ENCODE data around the gene TMEM129.
"Not testable (repeated sequence)": the region's sequence is repeated elsewhere in the genome, so short reads cannot be mapped to it uniquely, and the experiment has no call there.

TMEM129 gene

DNA sequence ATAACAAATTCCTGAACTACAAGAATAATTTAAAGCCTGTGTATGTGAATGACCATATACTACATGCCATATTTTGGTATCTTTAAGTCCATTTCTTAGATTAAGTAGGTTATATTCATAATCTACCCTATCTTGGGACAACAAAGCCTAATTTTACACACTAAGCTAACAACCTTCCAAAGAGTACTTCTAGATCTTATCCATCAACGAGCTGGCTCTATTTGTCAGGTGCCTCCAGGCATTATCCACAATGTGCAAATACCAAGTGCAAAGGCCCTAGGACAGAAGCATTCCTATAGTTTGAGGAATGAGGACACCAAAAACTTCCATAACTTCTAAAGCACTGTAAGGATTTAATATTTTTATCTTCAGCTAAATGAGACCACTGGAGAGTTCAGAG, 12.5 kb downstream of the TMEM129 start:
- no peak for DNase-seq
- TF ChIP-seq, protein P1, sequence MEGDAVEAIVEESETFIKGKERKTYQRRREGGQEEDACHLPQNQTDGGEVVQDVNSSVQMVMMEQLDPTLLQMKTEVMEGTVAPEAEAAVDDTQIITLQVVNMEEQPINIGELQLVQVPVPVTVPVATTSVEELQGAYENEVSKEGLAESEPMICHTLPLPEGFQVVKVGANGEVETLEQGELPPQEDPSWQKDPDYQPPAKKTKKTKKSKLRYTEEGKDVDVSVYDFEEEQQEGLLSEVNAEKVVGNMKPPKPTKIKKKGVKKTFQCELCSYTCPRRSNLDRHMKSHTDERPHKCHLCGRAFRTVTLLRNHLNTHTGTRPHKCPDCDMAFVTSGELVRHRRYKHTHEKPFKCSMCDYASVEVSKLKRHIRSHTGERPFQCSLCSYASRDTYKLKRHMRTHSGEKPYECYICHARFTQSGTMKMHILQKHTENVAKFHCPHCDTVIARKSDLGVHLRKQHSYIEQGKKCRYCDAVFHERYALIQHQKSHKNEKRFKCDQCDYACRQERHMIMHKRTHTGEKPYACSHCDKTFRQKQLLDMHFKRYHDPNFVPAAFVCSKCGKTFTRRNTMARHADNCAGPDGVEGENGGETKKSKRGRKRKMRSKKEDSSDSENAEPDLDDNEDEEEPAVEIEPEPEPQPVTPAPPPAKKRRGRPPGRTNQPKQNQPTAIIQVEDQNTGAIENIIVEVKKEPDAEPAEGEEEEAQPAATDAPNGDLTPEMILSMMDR (IDR thresholded peaks at IDR 0.05) = no peak
- H3K27ac Mint-ChIP-seq = no peak overlapping the region
- H3K4me1 Mint-ChIP-seq = peaks cover 42% of the 10 kb centered on the region
- H3K4me3 Mint-ChIP-seq = peak overlapping the region; percentile 36
- H3K27me3 Mint-ChIP-seq (ENCODE audit: low read depth, poor library complexity) = no peaks in the 10 kb centered on the region
- H3K36me3 Mint-ChIP-seq (ENCODE audit: low read depth) = peaks cover 40% of the 10 kb centered on the region
- no peaks in the 10 kb centered on the region for H3K9me3 Mint-ChIP-seq

DNA sequence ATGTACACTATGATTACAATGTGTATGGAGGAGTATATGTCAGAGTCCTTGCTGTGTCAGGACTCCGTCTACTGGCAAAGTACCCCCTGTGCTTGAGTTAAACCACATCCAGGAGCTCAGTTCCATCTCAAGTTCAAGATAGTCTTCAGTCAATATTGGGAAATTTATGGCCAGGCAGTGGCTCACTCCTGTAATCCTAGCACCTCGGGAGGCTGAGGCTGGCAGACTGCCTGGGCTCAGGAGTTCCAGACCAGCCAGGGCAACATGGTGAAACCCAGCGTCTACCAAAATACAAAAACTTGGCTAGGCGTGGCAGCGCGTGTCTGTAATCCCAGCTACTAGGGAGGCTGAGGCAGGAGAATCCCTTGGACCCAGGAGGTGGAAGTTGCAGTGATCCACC, 14.8 kb downstream of the TMEM129 start:
- Mint-ChIP-seq H3K27ac (peak overlapping the region; percentile 64), H3K27me3 (ENCODE audit: low read depth, poor library complexity) (no peaks in the 10 kb centered on the region), H3K4me3 (no peak overlapping the region), H3K9me3 (no peaks in the 10 kb centered on the region), H3K4me1 (peaks cover 32% of the 10 kb centered on the region), H3K36me3 (ENCODE audit: low read depth) (peaks cover 52% of the 10 kb centered on the region)
- TF ChIP-seq, protein P1 (IDR thresholded peaks at IDR 0.05) = no peak
- no peak for DNase-seq

DNA sequence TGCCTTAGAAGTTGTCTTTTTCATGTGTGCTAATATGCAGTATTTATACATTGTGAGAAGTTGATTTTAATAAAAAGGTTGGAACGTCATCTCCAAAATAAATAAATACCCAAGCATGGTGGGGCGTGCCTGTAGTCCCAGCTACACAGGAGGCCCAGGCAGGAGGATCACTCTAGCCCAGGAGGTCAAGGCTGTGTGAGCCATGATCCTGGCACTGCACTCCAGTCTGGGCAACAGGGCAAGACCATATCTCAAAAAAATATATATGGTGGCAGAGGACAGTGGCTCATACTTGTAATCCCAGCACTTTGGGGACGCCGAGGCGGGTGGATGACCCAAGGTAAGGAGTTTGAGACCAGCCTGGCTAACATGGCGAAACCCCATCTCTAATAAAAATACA, 15.4 kb downstream of the TMEM129 start:
- H3K36me3 Mint-ChIP-seq (ENCODE audit: low read depth) = peaks cover 52% of the 10 kb centered on the region
- H3K4me3 Mint-ChIP-seq = no peak overlapping the region
- no peaks in the 10 kb centered on the region for H3K27me3 Mint-ChIP-seq (ENCODE audit: low read depth, poor library complexity)
- TF ChIP-seq, protein P1 (IDR thresholded peaks at IDR 0.05) = no peak
- H3K4me1 Mint-ChIP-seq = peaks cover 26% of the 10 kb centered on the region
- no peaks in the 10 kb centered on the region for H3K9me3 Mint-ChIP-seq
- DNase-seq = no peak
- no peak overlapping the region for H3K27ac Mint-ChIP-seq

DNA sequence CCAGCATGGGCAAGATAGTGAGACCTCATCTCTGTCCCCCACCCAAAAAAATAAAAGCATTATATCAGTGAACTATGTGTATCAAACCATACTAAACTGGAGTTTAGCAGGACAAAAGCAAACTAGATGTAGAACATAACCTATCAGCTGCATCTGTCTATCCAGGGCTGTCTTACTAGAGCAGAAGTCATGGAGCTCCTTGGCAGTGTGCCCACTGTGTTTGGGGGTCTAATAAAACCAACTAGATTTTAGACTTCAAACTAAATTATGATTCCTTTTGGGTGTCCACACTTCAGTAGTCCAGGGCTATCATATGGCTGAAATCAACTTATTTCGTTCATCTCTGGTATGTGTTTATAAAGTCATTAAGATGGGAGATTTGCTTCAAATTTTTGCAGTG, 17.3 kb downstream of the TMEM129 start:
- no peaks in the 10 kb centered on the region for H3K27me3 Mint-ChIP-seq (ENCODE audit: low read depth, poor library complexity)
- H3K4me3 Mint-ChIP-seq = no peak overlapping the region
- peaks cover 7% of the 10 kb centered on the region for H3K4me1 Mint-ChIP-seq
- DNase-seq = no peak
- H3K36me3 Mint-ChIP-seq (ENCODE audit: low read depth) = peaks cover 55% of the 10 kb centered on the region
- TF ChIP-seq, protein P1 (IDR thresholded peaks at IDR 0.05) = no peak
- no peak overlapping the region for H3K27ac Mint-ChIP-seq
- H3K9me3 Mint-ChIP-seq = no peaks in the 10 kb centered on the region

DNA sequence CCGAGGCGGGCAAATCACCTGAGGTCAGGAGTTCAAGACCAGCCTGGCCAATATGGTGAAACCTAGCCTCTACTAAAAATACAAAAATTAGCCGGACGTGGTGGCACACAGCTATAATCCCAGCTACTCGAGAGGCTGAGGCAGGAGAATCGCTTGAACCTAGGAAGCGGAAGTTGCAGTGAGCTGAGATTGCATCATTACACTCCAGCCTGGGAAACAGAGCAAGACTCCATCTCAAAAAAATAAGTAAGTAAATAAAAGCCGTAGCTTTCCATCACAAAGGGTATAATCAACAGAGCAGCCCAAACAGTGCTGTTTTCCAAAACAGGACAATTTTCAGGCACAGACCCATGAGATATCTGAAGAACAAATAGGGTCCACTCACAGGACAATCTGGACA, 19.5 kb downstream of the TMEM129 start:
- H3K4me1 Mint-ChIP-seq; H3K4me3 Mint-ChIP-seq; DNase-seq; H3K27ac Mint-ChIP-seq; H3K27me3 Mint-ChIP-seq (ENCODE audit: low read depth, poor library complexity); H3K9me3 Mint-ChIP-seq: not testable (repeated sequence)
- peaks cover 46% of the 10 kb centered on the region for H3K36me3 Mint-ChIP-seq (ENCODE audit: low read depth)

DNA sequence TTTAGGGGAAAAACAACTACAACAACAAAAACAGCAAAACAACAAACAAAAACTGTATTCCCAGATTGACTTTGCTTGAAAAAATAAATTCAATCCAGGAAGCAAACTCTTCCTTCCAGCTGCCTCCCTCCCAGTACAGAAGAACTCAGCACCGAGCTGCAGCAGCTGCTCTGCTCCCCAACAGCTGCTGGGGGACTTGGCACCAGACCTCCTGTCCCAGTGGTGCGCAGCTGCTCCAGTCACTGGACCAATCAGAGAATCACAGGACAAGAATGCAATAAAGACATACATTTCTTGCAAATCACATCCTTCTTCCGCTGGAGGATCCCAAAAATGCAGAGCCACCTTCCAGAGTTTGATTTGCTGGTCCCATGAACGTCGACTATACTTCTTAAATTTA, 25.2 kb downstream of the TMEM129 start:
- no peak overlapping the region for H3K4me3 Mint-ChIP-seq
- no peaks in the 10 kb centered on the region for H3K27me3 Mint-ChIP-seq (ENCODE audit: low read depth, poor library complexity)
- TF ChIP-seq, protein P1 (IDR thresholded peaks at IDR 0.05) = no peak
- H3K36me3 Mint-ChIP-seq (ENCODE audit: low read depth) = peaks cover 59% of the 10 kb centered on the region
- no peaks in the 10 kb centered on the region for H3K9me3 Mint-ChIP-seq
- no peak overlapping the region for H3K27ac Mint-ChIP-seq
- no peaks in the 10 kb centered on the region for H3K4me1 Mint-ChIP-seq
- no peak for DNase-seq

Data from nephron progenitor cell (in vitro differentiated cells).